ENCODE measurements around the gene CARNS1. TPM values are rescaled to one million over a fixed set of nuclear protein-coding genes. Genes with fewer than 3 reads are reported as not detected.

Gene CARNS1
- total and polyA plus RNA-seq, 10 of the 15 experiments (the other 5 are each of a cell fraction or from before 2014, with no cell fraction given) = 0.02 to 0.14 (median 0.10) TPM; not detected in 3

- ATAC-seq = no peak
- peak overlapping the region; percentile 99 for H3K27ac ChIP-seq (ENCODE audit: control insufficient read depth, insufficient read depth)
- in situ Hi-C loops (cut with MboI) (no loop called here), intact Hi-C loops (cut with micrococcal nuclease; ENCODE audit: unreplicated experiment) (no loop called here)
- H3K4me2 ChIP-seq (ENCODE audit: control insufficient read depth, insufficient read depth) = peak overlapping the region; percentile 71
- H2AFZ ChIP-seq (ENCODE audit: control insufficient read depth, low read depth, low read length) = no peak overlapping the region
- peak overlapping the region; percentile 99 for H3K9ac ChIP-seq (ENCODE audit: control insufficient read depth, insufficient read depth, low read length)
- ChIA-PET RAD21 (ENCODE audit: unreplicated experiment) (interaction anchor here (1.5 to 7.2 kb wide), 2 partner anchors 27 to 31 kb away, joined by 3 to 112 read pairs; partner anchors contain the start of genes PPP1CA and TBC1D10C), CTCF (interaction anchor here (1.0 kb wide), 1 partner anchor 25 kb away, joined by 3 read pairs; no protein-coding TSS in a partner anchor), POLR2A (interaction anchor here (0.6 to 2.3 kb wide), 5 partner anchors 30 to 42 kb away, joined by 3 to 10 read pairs (median 5); partner anchors contain the start of genes PPP1CA, RAD9A and TMEM134), SMC1A (ENCODE audit: uncharacterized antibody, unreplicated experiment) (no interaction called here)
- WGBS (ENCODE audit: insufficient coverage, insufficient replicate concordance, low lambda C conversion rate, missing lambda C conversion rate) = 34% methylated on average over 22 of the region's 22 CpGs
- BruUV-seq (replicated peaks) = no TSS peak
- no peak for FAIRE-seq
- peaks cover 26% of the 10 kb centered on the region for H3K4me1 ChIP-seq (ENCODE audit: control insufficient read depth, insufficient read depth, low read length)
- no peaks in the 10 kb centered on the region for H3K9me3 ChIP-seq (replicated peaks; ENCODE audit: control insufficient read depth, insufficient read depth, low read length)
- no peaks in the 10 kb centered on the region for H4K20me1 ChIP-seq (ENCODE audit: control insufficient read depth, insufficient read depth)
- peaks cover 6 to 20% of the 10 kb centered on the region in 2 experiments; a peak in 3 of 4 replicates for H3K36me3 ChIP-seq (ENCODE audit: control insufficient read depth in 2 of 2, insufficient read depth in 2 of 2, low read length in 1 of 2)
- H3K79me2 ChIP-seq (ENCODE audit: control insufficient read depth, insufficient read depth, low read length) = peaks cover 64% of the 10 kb centered on the region
- TF ChIP-seq POLR2AphosphoS2 (IDR thresholded peaks at IDR 0.05; ENCODE audit: low read depth, low read length) (0 out of 2 replicates have a peak, but pooled peaks have one; percentile 19), PBX3 (IDR thresholded peaks at IDR 0.05; ENCODE audit: insufficient replicate concordance, low read depth, low read length) (peak; percentile 9), STAT3 (IDR thresholded peaks at IDR 0.05; ENCODE audit: low read depth, low read length) (no peak), ESRRA (IDR thresholded peaks at IDR 0.05; ENCODE audit: low read length) (no peak), SUZ12 (IDR thresholded peaks at IDR 0.05; ENCODE audit: unreplicated experiment) (no peak), CBFB (IDR thresholded peaks at IDR 0.05; ENCODE audit: low read depth) (no peak), ZZZ3 (IDR thresholded peaks at IDR 0.05; ENCODE audit: control insufficient read depth, insufficient read length, low read depth) (no peak), TAF1 (IDR thresholded peaks at IDR 0.05; ENCODE audit: borderline replicate concordance, low read depth, low read length) (0 out of 2 replicates have a peak, but pooled peaks have one; percentile 29), ZBTB33 (IDR thresholded peaks at IDR 0.05) (peak; percentile 86), NR2F1 (conservative IDR thresholded peaks at IDR 0.05) (0 out of 2 replicates have a peak, but pooled peaks have one; percentile 45), CEBPB (IDR thresholded peaks at IDR 0.05; ENCODE audit: borderline replicate concordance in 1 of 2, low read depth in 2 of 2, low read length in 2 of 2) (no peak), IKZF2 (IDR thresholded peaks at IDR 0.05) (no peak), POLR2A (IDR thresholded peaks at IDR 0.05; ENCODE audit: low read depth, low read length) (peak; percentile 65), SRF (IDR thresholded peaks at IDR 0.05; ENCODE audit: low read depth in 2 of 2, low read length in 2 of 2) (no peak), BCL11A (IDR thresholded peaks at IDR 0.05; ENCODE audit: low read depth, low read length) (no peak)
- TF ChIP-seq, protein P1, sequence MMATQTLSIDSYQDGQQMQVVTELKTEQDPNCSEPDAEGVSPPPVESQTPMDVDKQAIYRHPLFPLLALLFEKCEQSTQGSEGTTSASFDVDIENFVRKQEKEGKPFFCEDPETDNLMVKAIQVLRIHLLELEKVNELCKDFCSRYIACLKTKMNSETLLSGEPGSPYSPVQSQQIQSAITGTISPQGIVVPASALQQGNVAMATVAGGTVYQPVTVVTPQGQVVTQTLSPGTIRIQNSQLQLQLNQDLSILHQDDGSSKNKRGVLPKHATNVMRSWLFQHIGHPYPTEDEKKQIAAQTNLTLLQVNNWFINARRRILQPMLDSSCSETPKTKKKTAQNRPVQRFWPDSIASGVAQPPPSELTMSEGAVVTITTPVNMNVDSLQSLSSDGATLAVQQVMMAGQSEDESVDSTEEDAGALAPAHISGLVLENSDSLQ (IDR thresholded peaks at IDR 0.05) = no peak
- H3K27me3 ChIP-seq (replicated peaks in 1 of 2; ENCODE audit: control insufficient read depth in 2 of 2, insufficient read depth in 2 of 2, low read length in 1 of 2) = no peaks in the 10 kb centered on the region
- no peak for DNase-seq (ENCODE audit: low read depth, low spot score)
- H3K4me3 ChIP-seq = peak overlapping the region; percentile 90; the same call in 1 of the 2 replicates
Observed at GRCh38 chr11:67433536-67434394, 18.3 kb downstream of the CARNS1 start.
